Thymus (tissue), 14 donors: Measurements from ENCODE around the gene PARP1. TPM values are rescaled to one million over a fixed set of nuclear protein-coding genes. Genes with fewer than 3 reads are reported as not detected.

Experiments
- DNase-seq, 9 donors: peaks; one replicate each; pipeline ENCODE4 v3.0.0-alpha.2; 2013; ENCODE audit warnings: low spot score in 9 of 9, low read depth in 6 of 9, missing footprints in 1 of 9
- H3K27ac ChIP-seq, 2 donors: one replicate each; pipeline ENCODE4 v1.5.1; 2013; ENCODE audit warnings: control low read depth in 1 of 2, low read depth in 1 of 2, low read length in 1 of 2, mild to moderate bottlenecking in 1 of 2, moderate library complexity in 1 of 2
- H3K27me3 ChIP-seq, 2 donors: one replicate each; pipeline ENCODE4 v1.5.1; 2013; ENCODE audit warnings: low read length in 1 of 2; ENCODE audit not compliant: control insufficient read depth in 2 of 2, insufficient read depth in 1 of 2
- H3K36me3 ChIP-seq, 2 donors: one replicate each; pipeline ENCODE4 v1.5.1; 2013; ENCODE audit warnings: low read length in 1 of 2, mild to moderate bottlenecking in 1 of 2, moderate library complexity in 1 of 2; ENCODE audit not compliant: control insufficient read depth in 2 of 2, insufficient read depth in 2 of 2
- H3K4me1 ChIP-seq, 2 donors: one replicate each; pipeline ENCODE4 v1.5.1; 2013; ENCODE audit warnings: low read length in 2 of 2; ENCODE audit not compliant: control insufficient read depth in 2 of 2, insufficient read depth in 2 of 2
- H3K4me3 ChIP-seq, 2 donors: one replicate each; pipeline ENCODE4 v1.5.1; 2013; ENCODE audit warnings: low read length in 2 of 2, control low read depth in 1 of 2, mild to moderate bottlenecking in 1 of 2
- H3K9me3 ChIP-seq, 2 donors: one replicate each; pipeline ENCODE4 v1.5.1; 2013; ENCODE audit warnings: low read length in 1 of 2, mild to moderate bottlenecking in 1 of 2; ENCODE audit not compliant: control insufficient read depth in 2 of 2, insufficient read depth in 1 of 2
- WGBS: extraction: QIAGEN DNeasy Blood & Tissue Kit; methylation state at CpG from one replicate; pipeline ENCODE4 v1.1.7; 2013; 5-methylcytosine and 5-hydroxymethylcytosine counted together
- long read RNA-seq, 10 donors: transcript quantifications; one replicate each; lab custom pipeline, GENCODE V29; 2026
- polyA plus RNA-seq: library from polyadenylated mRNA; stranded (reverse); fragments of 200-250 nt; gene quantifications from one replicate; pipeline ENCODE4 v1.2.3, GENCODE V29; 2013
- total RNA-seq: library from RNA; stranded (reverse); fragments of 120-200 nt; gene quantifications from one replicate; pipeline ENCODE4 v1.2.4, GENCODE V29; 2013
- donor health status: healthy.

Gene PARP1
- total RNA-seq (73.9 TPM), polyA plus RNA-seq (36.7 TPM)
- long read RNA-seq, donor 1, partial matches to known transcripts = 0 of 2 reads
- long read RNA-seq, donor 1, other reads (novel, unspliced or antisense) = 0 of 2 reads
- long read RNA-seq, donor 2, transcript PARP1-208 (2 exons, 416 nt) = minor isoform, 7 of 129 reads
- long read RNA-seq, donor 2, transcript PARP1-203 (23 exons, 3,958 nt) = major isoform, 27 of 129 reads
- long read RNA-seq, donor 2, partial matches to known transcripts = 92 of 129 reads
- long read RNA-seq, donor 2, other reads (novel, unspliced or antisense) = 0 of 129 reads
- long read RNA-seq, donor 3, transcript PARP1-203 (23 exons, 3,958 nt) = minor isoform, 9 of 100 reads
- long read RNA-seq, donor 3, transcript PARP1-208 (2 exons, 416 nt) = major isoform, 10 of 100 reads
- long read RNA-seq, donor 3, partial matches to known transcripts = 75 of 100 reads
- long read RNA-seq, donor 3, other reads (novel, unspliced or antisense) = 0 of 100 reads
- long read RNA-seq, donor 4, transcript PARP1-203 (23 exons, 3,958 nt) = major isoform, 8 of 41 reads
- long read RNA-seq, donor 4, transcript PARP1-208 (2 exons, 416 nt) = minor isoform, 6 of 41 reads
- long read RNA-seq, donor 4, partial matches to known transcripts = 23 of 41 reads
- long read RNA-seq, donor 4, other reads (novel, unspliced or antisense) = 0 of 41 reads
- long read RNA-seq, donor 5, transcript PARP1-201 (2 exons, 570 nt) = minor isoform, 11 of 124 reads
- long read RNA-seq, donor 5, transcript PARP1-208 (2 exons, 416 nt) = minor isoform, 7 of 124 reads
- long read RNA-seq, donor 5, transcript PARP1-203 (23 exons, 3,958 nt) = major isoform, 12 of 124 reads
- long read RNA-seq, donor 5, partial matches to known transcripts = 94 of 124 reads
- long read RNA-seq, donor 5, other reads (novel, unspliced or antisense) = 0 of 124 reads
- long read RNA-seq, donor 6, transcript PARP1-203 (23 exons, 3,958 nt) = major isoform, 20 of 68 reads
- long read RNA-seq, donor 6, partial matches to known transcripts = 40 of 68 reads
- long read RNA-seq, donor 6, other reads (novel, unspliced or antisense) = 0 of 68 reads
- long read RNA-seq, donor 7, transcript PARP1-203 (23 exons, 3,958 nt) = major isoform, 16 of 109 reads
- long read RNA-seq, donor 7, transcript PARP1-201 (2 exons, 570 nt) = minor isoform, 7 of 109 reads
- long read RNA-seq, donor 7, partial matches to known transcripts = 82 of 109 reads
- long read RNA-seq, donor 7, other reads (novel, unspliced or antisense) = 0 of 109 reads
- long read RNA-seq, donor 8, partial matches to known transcripts = 30 of 37 reads
- long read RNA-seq, donor 8, other reads (novel, unspliced or antisense) = 0 of 37 reads
- long read RNA-seq, donor 9, transcript PARP1-203 (23 exons, 3,958 nt) = major isoform, 6 of 20 reads
- long read RNA-seq, donor 9, partial matches to known transcripts = 10 of 20 reads
- long read RNA-seq, donor 9, other reads (novel, unspliced or antisense) = 0 of 20 reads
- long read RNA-seq, donor 10, transcript PARP1-203 (23 exons, 3,958 nt) = minor isoform, 6 of 44 reads
- long read RNA-seq, donor 10, transcript PARP1-201 (2 exons, 570 nt) = major isoform, 7 of 44 reads
- long read RNA-seq, donor 10, partial matches to known transcripts = 31 of 44 reads
- long read RNA-seq, donor 10, other reads (novel, unspliced or antisense) = 0 of 44 reads

- Histone ChIP-seq H3K27me3 (no peaks in the 10 kb centered on the region), H3K36me3 (peaks cover 0 to under 1% of the 10 kb centered on the region in 2 donors), H3K4me1 (peaks cover 11 to 29% of the 10 kb centered on the region in 2 donors), H3K27ac (peak within 1 kb of the TSS; percentile 74 to 84), H3K9me3 (no peaks in the 10 kb centered on the region), H3K4me3 (peak within 1 kb of the TSS; percentile 73 to 80)
- DNase-seq = peak in 7 of 9 donors; percentile 63 to 87 (median 74)
- under 1% methylated on average over 90 of the region's 90 CpGs for WGBS
Measured at GRCh38 chr1:226407497-226408284, at the start of gene PARP1. TSS of gene PARP1 (minus strand) at chr1:226408093. CDS start at chr1:226407929, 164 bp downstream.

GRCh38 chr1:226457307-226457712 is 49.4 kb upstream of the PARP1 start:
- peak in 4 of 9 donors; percentile 42 to 79 (median 56) for DNase-seq
- WGBS = 43% methylated on average over 14 of the region's 14 CpGs
- Histone ChIP-seq H3K4me1 (peaks cover 0 to 10% of the 10 kb centered on the region in 2 donors), H3K27me3 (no peaks in the 10 kb centered on the region), H3K4me3 (no peak overlapping the region), H3K27ac (no peak overlapping the region), H3K36me3 (no peaks in the 10 kb centered on the region), H3K9me3 (no peaks in the 10 kb centered on the region)

- DNase-seq = no peak
- Histone ChIP-seq H3K4me1 (peaks cover 0 to 10% of the 10 kb centered on the region in 2 donors), H3K9me3 (no peaks in the 10 kb centered on the region), H3K4me3 (no peak overlapping the region), H3K36me3 (no peaks in the 10 kb centered on the region), H3K27me3 (no peaks in the 10 kb centered on the region), H3K27ac (no peak overlapping the region)
- WGBS = 98% methylated on average over 10 of the region's 10 CpGs
Measured at GRCh38 chr1:226455843-226456242, 48.0 kb upstream of the PARP1 start.

- DNase-seq = no peak
- Histone ChIP-seq H3K27ac (no peak overlapping the region), H3K4me3 (no peak overlapping the region), H3K27me3 (no peaks in the 10 kb centered on the region), H3K9me3 (no peaks in the 10 kb centered on the region), H3K4me1 (peaks cover 0 to 10% of the 10 kb centered on the region in 2 donors), H3K36me3 (no peaks in the 10 kb centered on the region)
- WGBS = 93% methylated on average over 2 of the region's 2 CpGs
Measured at GRCh38 chr1:226454349-226454748, 46.5 kb upstream of the PARP1 start.

GRCh38 chr1:226453015-226453704 is 45.3 kb upstream of the PARP1 start:
- H3K36me3 ChIP-seq = no peaks in the 10 kb centered on the region
- WGBS = 97% methylated on average over 7 of the region's 7 CpGs
- H3K27me3 ChIP-seq = no peaks in the 10 kb centered on the region
- no peaks in the 10 kb centered on the region for H3K9me3 ChIP-seq
- no peak overlapping the region for H3K4me3 ChIP-seq
- no peak overlapping the region for H3K27ac ChIP-seq
- no peak for DNase-seq
- peaks cover 0 to 10% of the 10 kb centered on the region in 2 donors for H3K4me1 ChIP-seq

GRCh38 chr1:226450688-226451087 is 42.8 kb upstream of the PARP1 start:
- H3K4me1 ChIP-seq = peaks cover 0 to 6% of the 10 kb centered on the region in 2 donors
- WGBS = 89% methylated on average over 2 of the region's 2 CpGs

GRCh38 chr1:226449823-226450222 is 41.9 kb upstream of the PARP1 start:
- Histone ChIP-seq H3K9me3 (no peaks in the 10 kb centered on the region), H3K27me3 (no peaks in the 10 kb centered on the region), H3K36me3 (no peaks in the 10 kb centered on the region), H3K4me1 (peaks cover 0 to 14% of the 10 kb centered on the region in 2 donors), H3K4me3 (no peak overlapping the region), H3K27ac (no peak overlapping the region)
- DNase-seq = no peak
- 81% methylated on average over 5 of the region's 5 CpGs for WGBS

More at GRCh38 chr1:226450688-226451087, 42.8 kb upstream of the PARP1 start:
- H3K36me3 ChIP-seq = no peaks in the 10 kb centered on the region
- no peaks in the 10 kb centered on the region for H3K27me3 ChIP-seq
- no peak overlapping the region for H3K27ac ChIP-seq
- H3K4me3 ChIP-seq = no peak overlapping the region
- H3K9me3 ChIP-seq = no peaks in the 10 kb centered on the region
- DNase-seq = no peak
